Muscle of leg (tissue), 11 donors: Measurements from ENCODE around the gene CFAP251. TPM values are rescaled to one million over a fixed set of nuclear protein-coding genes. Genes with fewer than 3 reads are reported as not detected.

Source experiments
- DNase-seq: peaks from one replicate; pipeline ENCODE4 v3.0.0; 2013
- H3K27ac ChIP-seq: one replicate; pipeline ENCODE4 v1.5.1; 2013; ENCODE audit warnings: mild to moderate bottlenecking, low read length, control low read depth
- H3K27me3 ChIP-seq: one replicate; pipeline ENCODE4 v1.6.1; 2013; ENCODE audit warnings: low read length; ENCODE audit not compliant: control insufficient read depth, insufficient read depth
- H3K36me3 ChIP-seq: one replicate; pipeline ENCODE4 v1.6.1; 2013; ENCODE audit warnings: low read length; ENCODE audit not compliant: control insufficient read depth, insufficient read depth
- H3K4me1 ChIP-seq: one replicate; pipeline ENCODE4 v1.6.1; 2013; ENCODE audit warnings: low read length; ENCODE audit not compliant: control insufficient read depth, insufficient read depth
- H3K4me3 ChIP-seq: one replicate; pipeline ENCODE4 v1.5.1; 2013; ENCODE audit warnings: low read length, control low read depth
- H3K9me3 ChIP-seq: replicated peaks from 2 replicates; pipeline ENCODE4 v1.6.1; 2013; ENCODE audit warnings: low read depth, low read length; ENCODE audit not compliant: control insufficient read depth
- WGBS: methylation state at CpG from one replicate; pipeline ENCODE4 v1.1.5; 2013; ENCODE audit warnings: missing lambda C conversion rate; ENCODE audit not compliant: insufficient coverage; 5-methylcytosine and 5-hydroxymethylcytosine counted together
- polyA plus RNA-seq, 8 donors: library from polyadenylated mRNA; unstranded; fragments of 120-200 nt; gene quantifications; one replicate each; pipeline versions ENCODE4 v1.2.1 to v1.2.3, GENCODE V29; 2013; ENCODE audit warnings: inconsistent platforms in 1 of 8, low replicate concordance in 1 of 8; ENCODE audit not compliant: insufficient read length in 8 of 8, insufficient read depth in 1 of 8
- total RNA-seq: library from RNA; stranded (reverse); fragments of 120-200 nt; gene quantifications from one replicate; pipeline ENCODE4 v1.2.4, GENCODE V29; 2013

CFAP251 gene
- total and polyA plus RNA-seq, 9 donors: 0.74 to 2.1 (median 1.2) TPM

DNA sequence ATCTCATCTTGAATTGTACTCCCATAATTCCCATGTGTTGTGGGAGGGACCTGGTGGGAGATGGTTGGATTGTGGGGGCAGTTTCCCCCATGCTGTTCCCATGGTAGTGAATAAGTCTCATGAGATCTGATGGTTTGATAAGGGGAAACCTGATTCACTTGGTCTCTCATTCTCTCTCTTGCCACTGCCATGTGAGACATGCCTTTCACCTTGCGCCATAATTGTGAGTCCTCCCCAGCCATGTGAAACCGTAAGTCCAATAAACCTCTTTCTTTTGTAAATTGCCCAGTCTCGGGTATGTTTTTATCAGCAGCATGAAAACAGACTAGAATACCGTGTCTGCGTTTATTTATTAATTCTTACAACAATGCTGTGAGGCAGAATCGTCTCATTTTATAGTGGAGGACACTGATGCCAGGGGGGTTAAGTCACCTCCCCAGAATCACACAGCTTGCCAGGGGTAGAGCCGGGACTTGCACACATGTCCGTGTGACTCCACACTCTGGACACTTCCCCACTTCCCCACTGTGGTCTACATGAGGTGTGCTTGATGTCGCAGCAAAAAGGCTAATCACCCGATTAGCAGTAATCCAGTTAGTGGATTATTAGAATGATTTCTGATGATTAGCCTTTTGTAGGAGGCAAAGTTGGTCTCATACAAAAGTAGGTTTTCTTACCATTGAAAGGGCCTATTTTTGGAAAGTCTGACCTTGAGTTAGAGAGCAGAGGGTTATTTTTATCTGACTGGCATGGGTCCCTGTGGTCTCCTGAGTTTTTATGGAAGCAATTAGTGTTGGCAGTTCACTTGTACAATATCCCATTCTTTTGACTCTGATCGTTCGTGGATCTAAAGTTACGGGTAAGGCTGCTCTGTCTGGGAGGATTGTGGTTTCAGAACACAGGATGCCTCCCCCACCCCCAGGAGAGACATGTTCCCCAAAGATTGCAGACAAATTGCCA, 55.9 kb downstream of the CFAP251 start:
- Histone ChIP-seq H3K4me1 (no peaks in the 10 kb centered on the region), H3K4me3 (no peak overlapping the region), H3K9me3 (peaks cover 4% of the 10 kb centered on the region), H3K27ac (no peak overlapping the region), H3K27me3 (no peaks in the 10 kb centered on the region), H3K36me3 (no peaks in the 10 kb centered on the region)
- no peak for DNase-seq
- WGBS: no CpG with 5 or more reads among the region's 13 CpGs

DNA sequence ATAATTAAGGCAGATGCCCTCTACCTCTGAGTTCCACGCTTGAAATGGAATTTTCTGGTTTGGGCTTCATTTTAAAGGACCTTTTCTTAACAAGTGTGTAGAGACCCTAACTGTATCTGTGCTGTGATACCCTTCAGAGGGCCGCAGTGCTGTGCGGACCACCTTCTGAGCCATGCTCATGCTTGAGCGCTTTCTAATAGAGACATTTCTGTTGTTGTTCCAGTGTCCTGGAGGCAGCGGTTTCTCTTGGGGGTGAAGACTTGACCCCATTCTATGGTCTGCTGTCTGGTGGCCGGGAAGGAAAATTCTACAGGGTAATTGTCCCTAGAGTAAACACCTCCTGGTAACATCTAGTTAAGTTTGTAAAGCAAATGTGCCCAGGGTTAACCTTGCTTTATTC, 56.6 kb downstream of the CFAP251 start:
- 89% methylated on average over 4 of the region's 6 CpGs for WGBS
- H3K27me3 ChIP-seq: no peaks in the 10 kb centered on the region
- no peaks in the 10 kb centered on the region for H3K4me1 ChIP-seq
- H3K4me3 ChIP-seq: no peak overlapping the region
- DNase-seq: no peak
- no peak overlapping the region for H3K27ac ChIP-seq
- H3K9me3 ChIP-seq: peaks cover 4% of the 10 kb centered on the region
- no peaks in the 10 kb centered on the region for H3K36me3 ChIP-seq

DNA sequence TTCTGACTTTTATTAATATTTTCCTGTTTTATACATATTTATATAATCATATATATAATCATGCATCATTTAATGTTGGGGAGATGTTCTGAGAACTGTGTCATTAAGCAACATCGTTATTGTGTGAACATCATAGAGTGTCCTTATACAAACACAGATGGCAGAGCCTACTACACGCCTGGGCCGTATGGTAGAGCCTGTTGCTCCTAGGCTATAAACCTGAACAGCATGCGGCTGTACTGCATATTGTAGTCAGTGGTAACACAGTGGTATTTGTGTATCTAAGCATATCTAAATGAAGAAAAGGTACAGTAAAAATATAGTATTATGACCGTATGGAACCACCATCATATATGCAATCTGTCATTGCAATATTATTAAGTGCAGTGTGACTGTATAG, 58.6 kb downstream of the CFAP251 start:
- Histone ChIP-seq H3K27ac (no peak overlapping the region), H3K4me3 (no peak overlapping the region), H3K27me3 (no peaks in the 10 kb centered on the region), H3K4me1 (no peaks in the 10 kb centered on the region), H3K36me3 (no peaks in the 10 kb centered on the region), H3K9me3 (peaks cover 4% of the 10 kb centered on the region)
- 92% methylated on average over 2 of the region's 5 CpGs for WGBS
- DNase-seq: no peak

DNA sequence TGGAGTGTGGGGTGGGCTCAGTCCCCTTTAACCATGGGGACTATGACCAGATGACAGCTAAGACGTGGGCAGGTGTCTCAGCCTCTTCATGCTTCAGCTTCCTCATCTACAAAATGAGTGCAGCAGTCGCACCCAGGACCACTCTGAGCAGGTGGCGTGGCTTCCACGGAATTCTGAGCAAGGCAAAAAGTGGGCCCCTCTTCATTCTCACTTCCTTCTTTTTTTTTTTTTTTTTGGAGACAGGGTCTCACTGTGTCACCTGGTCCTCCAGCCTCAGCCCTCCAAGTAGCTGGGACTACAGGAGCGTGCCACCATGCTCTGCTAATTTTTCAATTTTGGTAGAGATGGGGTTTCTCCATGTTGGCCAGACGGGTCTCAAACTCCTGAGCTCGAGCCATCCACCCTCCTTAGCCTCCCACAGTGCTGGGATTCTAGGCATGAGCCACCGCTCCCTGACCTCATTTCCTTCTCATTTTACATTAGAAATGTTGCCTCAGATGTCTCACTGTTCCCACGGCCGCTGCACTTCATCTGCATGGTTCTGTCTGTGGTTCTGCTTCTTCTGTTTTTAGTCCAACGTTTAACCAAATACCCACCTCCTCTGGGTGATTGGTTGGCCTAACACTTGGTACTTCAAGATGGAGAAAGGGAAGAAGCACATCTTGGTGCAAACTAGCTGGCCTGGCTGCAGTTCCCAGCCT, 61.9 kb downstream of the CFAP251 start:
- WGBS: 50% methylated on average over 4 of the region's 11 CpGs
- H3K9me3 ChIP-seq: no peaks in the 10 kb centered on the region
- H3K4me1 ChIP-seq: no peaks in the 10 kb centered on the region
- no peak overlapping the region for H3K27ac ChIP-seq
- H3K27me3 ChIP-seq: no peaks in the 10 kb centered on the region
- DNase-seq: no peak
- no peaks in the 10 kb centered on the region for H3K36me3 ChIP-seq
- H3K4me3 ChIP-seq: no peak overlapping the region

DNA sequence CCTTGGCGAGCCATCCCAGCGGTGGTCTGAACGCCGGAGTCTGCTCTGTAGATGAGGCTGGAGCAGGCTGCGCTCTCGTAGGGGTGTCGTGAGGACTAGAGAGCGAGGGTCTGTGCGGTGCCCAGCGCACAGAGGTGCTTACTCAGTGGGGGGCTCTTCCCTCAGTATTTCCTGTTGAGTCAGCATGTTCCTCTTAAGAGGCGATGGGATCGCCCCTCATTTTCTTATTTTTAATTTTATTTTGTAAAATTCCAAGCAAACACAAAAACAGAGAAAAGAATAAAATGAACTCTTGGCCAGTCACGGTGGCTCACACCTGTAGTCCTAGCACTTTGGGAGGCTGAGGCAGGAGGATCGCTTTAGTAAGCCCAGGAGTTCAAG, 62.5 kb downstream of the CFAP251 start:
- Histone ChIP-seq H3K4me1 (no peaks in the 10 kb centered on the region), H3K36me3 (no peaks in the 10 kb centered on the region), H3K4me3 (no peak overlapping the region), H3K9me3 (no peaks in the 10 kb centered on the region), H3K27me3 (no peaks in the 10 kb centered on the region), H3K27ac (no peak overlapping the region)
- WGBS: 63% methylated on average over 7 of the region's 14 CpGs
- DNase-seq: no peak

DNA sequence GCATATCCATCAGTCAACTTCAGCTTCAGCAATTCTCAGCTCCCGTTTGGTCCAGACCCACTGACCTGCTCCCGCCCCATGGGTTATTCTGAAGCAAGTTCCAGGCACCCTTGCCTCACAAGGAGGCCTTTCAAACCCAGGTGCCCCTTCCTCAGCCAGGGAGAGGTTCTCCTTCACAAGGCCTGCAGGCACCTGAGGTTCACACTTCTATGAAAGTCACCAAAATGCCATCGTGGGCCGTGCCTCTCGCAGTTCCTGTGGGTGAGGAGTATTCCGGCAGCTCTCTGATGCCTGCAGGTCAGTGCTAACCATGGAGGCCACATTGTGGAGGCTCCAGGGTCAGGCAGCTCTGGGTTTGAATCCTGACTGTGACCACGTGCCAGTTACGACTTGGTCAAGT, 63.1 kb downstream of the CFAP251 start:
- Histone ChIP-seq H3K27ac (no peak overlapping the region), H3K9me3 (no peaks in the 10 kb centered on the region), H3K36me3 (no peaks in the 10 kb centered on the region), H3K4me3 (no peak overlapping the region), H3K27me3 (no peaks in the 10 kb centered on the region), H3K4me1 (no peaks in the 10 kb centered on the region)
- WGBS: 82% methylated on average over 6 of the region's 8 CpGs
- DNase-seq: no peak

DNA sequence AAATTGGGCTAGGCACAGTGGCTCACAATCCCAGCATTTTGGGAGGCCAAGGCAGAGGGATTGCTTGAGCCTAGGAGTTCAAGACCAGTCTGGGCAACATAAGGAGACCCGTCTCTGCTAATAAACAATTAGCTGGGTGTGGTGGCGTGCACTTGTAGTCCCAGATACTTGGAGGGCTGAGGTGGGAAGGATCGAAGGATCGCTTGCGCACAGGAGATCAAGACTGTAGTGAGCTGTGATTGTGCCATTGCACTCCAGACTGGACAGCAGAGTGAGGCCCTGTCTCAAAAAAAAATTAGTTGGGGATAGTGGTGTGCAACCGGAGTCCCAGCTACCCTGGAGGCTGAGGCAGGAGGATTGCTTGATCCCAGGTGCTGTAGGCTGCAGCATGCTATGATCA, 64.6 kb downstream of the CFAP251 start:
- no peaks in the 10 kb centered on the region for H3K27me3 ChIP-seq
- no peaks in the 10 kb centered on the region for H3K9me3 ChIP-seq
- no peak for DNase-seq
- H3K4me3 ChIP-seq: no peak overlapping the region
- no peaks in the 10 kb centered on the region for H3K4me1 ChIP-seq
- H3K36me3 ChIP-seq: no peaks in the 10 kb centered on the region
- 96% methylated on average over 5 of the region's 6 CpGs for WGBS
- no peak overlapping the region for H3K27ac ChIP-seq

DNA sequence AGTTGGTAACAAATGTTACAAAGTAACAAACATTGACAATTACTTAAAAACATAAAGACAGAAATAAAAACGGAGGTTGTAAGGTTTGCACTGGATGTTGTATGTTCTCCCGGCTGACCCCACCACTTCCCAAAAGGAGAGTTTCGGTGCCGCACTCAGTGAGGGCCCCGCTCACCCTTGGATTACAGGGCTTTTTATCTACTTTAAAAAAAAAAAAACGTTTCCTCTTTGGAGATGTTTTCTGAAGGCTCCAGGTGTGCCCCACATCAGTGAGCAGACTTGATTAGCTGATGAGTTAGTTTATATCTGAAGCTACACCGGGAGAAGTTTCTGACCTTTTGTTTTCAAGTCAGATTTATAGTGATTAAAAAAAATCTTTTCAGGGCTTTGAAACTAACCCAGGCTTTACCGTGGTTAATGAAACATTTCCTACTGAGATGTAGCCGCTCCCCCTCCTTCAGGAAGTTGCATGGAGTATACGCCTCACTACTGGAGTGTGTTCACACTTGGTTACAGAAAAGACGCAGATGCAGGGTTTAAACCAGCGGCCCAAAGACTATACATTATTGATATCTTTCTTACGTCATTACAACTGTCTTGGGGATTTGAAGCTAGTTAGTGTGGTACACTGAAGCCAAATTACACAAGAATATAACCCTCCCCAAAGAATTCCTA, 65.3 kb downstream of the CFAP251 start:
- H3K9me3 ChIP-seq: no peaks in the 10 kb centered on the region
- no peaks in the 10 kb centered on the region for H3K27me3 ChIP-seq
- no peak overlapping the region for H3K4me3 ChIP-seq
- DNase-seq: peak; percentile 26
- H3K4me1 ChIP-seq: no peaks in the 10 kb centered on the region
- no CpG with 5 or more reads among the region's 13 CpGs for WGBS
- no peak overlapping the region for H3K27ac ChIP-seq
- no peaks in the 10 kb centered on the region for H3K36me3 ChIP-seq

DNA sequence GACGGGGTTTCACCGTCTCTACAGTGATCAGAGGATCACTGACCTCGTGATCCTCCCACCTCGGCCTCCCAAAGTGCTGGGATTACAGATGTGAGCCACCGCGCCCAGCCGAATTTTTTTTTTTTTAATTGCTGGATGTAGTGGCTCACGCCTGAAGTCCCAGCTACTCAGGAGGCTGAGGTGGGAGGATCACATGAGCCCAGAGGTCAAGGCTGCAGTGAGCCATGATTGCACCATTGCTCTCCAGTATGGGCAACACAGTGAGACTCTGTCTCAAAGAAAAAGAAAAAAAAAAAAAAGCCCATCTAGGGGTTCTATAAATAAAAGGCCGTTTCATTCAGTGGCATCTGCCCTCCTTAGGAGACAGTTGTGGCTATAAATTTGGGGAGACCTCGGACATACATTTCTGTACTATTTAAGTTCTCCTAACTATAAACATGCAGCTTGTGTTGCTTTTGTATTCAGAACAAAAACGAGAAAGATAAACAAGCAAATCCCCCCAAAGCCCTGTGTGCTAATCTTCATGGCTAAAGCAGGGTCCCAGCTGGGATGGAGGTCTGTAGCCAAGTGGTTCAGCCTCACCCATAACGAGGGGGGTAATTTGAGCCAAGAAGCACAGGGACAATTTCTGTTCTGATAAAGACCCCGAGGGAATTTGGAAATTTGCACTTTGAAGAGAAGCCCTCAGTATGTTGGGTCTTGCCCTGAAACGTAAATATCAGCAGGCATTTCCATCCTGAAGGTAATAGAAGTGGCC, 68.3 kb downstream of the CFAP251 start:
- no peaks in the 10 kb centered on the region for H3K36me3 ChIP-seq
- no peaks in the 10 kb centered on the region for H3K9me3 ChIP-seq
- no peak overlapping the region for H3K4me3 ChIP-seq
- no peak overlapping the region for H3K27ac ChIP-seq
- no peaks in the 10 kb centered on the region for H3K4me1 ChIP-seq
- DNase-seq: no peak
- WGBS: 78% methylated on average over 11 of the region's 14 CpGs
- H3K27me3 ChIP-seq: no peaks in the 10 kb centered on the region
